GM10266 (cell line): Measurements from ENCODE around the gene KCND3.

Source experiments
- DNase-seq: peaks from one replicate; pipeline ENCODE4 v3.0.0; 2012; ENCODE audit errors: extremely low spot score
- CTCF ChIP-seq: IDR thresholded peaks from 2 replicates; pipeline ENCODE4 v1.5.1; 2012; ENCODE audit warnings: mild to moderate bottlenecking, low read depth; ENCODE audit not compliant: control insufficient read depth, insufficient read depth; ENCODE audit errors: missing control alignments

Gene KCND3

GRCh38 chr1:111990026-111990877 lies 784 bp upstream of the KCND3 start:
- TF ChIP-seq CTCF: no peak
- no peak for DNase-seq

DNA sequence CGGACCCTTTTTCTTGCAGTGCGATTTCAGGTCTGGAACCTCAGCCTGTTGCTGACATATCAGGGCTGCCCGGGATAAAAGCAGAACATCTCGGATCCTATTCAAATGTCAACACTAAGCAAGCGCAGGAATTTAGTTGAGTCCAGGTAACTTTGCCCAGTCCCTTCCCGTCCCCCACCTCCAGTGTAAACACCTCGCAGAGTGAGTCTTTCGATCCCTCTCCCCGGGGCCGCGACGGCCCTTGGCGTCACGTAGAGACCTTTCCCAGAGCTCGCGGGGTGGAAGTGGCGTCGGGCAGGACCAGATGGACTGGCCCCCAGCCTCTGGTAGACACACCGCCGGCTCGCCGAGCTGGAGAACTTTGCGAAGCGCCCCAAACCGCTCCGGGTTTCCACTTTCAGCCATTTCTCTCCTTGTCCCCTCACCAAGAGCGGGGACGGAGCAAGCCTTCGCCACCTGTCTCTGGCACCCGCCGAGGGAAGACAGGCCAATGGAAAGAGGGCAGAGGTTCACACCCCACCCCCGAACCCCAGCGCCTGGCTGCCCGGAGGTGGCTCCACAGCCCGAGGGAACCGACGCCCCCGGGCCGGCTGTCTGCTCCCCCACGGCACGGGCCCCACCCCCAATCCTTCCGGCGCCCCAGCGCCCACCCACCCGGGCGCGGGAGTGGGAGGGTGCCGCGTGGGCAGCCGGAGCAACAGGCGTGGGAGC lies 570 bp downstream of the KCND3 start:
- no peak for DNase-seq
- no peak for TF ChIP-seq CTCF

- TF ChIP-seq CTCF: no peak
- DNase-seq: no peak
Measured at GRCh38 chr1:111988377-111988742, 1.1 kb downstream of the KCND3 start.

- TF ChIP-seq CTCF: no peak
- DNase-seq: no peak
Measured at GRCh38 chr1:111987502-111987901, 2.0 kb downstream of the KCND3 start.

DNA sequence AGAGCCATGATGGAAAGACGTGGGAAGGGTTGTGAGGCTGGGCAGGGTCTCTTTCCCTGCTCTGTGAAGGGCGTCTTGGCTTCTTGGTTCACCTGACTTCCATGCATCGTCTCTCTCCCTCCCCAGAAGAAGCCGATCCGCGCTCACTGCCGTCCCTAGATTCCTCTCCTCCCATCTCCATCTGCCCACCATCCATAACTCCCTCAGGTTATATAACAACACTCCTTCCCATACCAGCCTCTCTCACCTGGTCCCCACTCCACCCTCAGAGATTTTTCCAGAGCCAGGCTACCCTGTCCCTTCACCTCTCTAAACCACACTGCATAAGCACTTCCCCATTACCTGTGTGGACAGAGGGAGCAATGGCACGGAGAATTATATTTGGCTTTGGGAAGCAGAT lies 6.0 kb downstream of the KCND3 start:
- no peak for DNase-seq
- TF ChIP-seq CTCF: no peak

GRCh38 chr1:111982428-111982827 lies 7.0 kb downstream of the KCND3 start:
- TF ChIP-seq CTCF: no peak
- no peak for DNase-seq

DNA sequence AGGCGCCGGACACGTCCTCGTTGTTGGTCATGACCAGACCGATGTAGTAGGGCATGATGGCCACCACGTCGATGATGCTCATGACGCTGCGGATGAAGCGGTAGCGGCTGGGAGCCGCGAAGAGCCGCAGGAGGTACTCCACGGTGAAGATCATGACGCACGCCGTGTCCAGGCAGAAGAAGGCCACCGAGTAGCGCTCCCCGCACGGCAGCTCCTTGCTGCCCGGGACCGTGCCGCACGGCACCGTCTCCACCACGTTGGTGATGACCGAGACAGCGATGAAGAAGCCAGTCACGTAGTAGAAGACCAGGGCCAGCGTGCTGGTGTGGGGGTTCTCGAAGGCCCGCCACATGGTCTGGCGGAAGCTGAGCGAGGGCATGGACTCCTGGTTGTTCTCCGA lies 7.6 kb downstream of the KCND3 start:
- TF ChIP-seq CTCF: no peak
- DNase-seq: no peak
